IPS-18c (cell line): ENCODE measurements around the gene LTV1.
"Not testable (repeated sequence)": the region's sequence is repeated elsewhere in the genome, so short reads cannot be mapped to it uniquely, and the experiment has no call there.

ENCODE experiments used
- H3K4me3 ChIP-seq: 2 replicates; pipeline ENCODE4 v1.7.0; 2013; ENCODE audit warnings: low read depth, mild to moderate bottlenecking, low read length, moderate library complexity; ENCODE audit not compliant: insufficient read depth
- H3K9me3 ChIP-seq: one replicate; pipeline ENCODE4 v1.6.1; 2013; ENCODE audit warnings: mild to moderate bottlenecking, low read length, moderate library complexity; ENCODE audit not compliant: control insufficient read depth, insufficient read depth

Gene LTV1

DNA sequence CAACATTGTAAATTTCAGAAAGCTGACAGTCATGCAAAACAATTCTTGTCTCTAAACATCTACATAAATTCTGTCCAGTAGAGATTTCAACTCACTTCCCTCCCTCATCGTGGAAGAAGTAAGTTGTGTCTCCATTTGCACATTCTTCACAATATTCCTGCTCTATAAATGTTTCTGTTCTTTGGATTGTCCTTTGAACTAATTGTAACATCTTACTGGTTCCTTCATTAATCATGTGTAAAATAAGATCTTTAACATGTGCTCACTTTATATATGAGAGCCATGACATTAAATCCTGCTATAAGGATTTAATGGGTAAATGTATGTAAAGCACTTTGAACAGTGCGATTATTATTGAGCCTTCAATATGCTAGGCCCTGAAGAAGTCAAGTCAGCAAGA lies 7.0 kb upstream of the LTV1 start:
- Histone ChIP-seq H3K4me3 (no peak overlapping the region), H3K9me3 (no peaks in the 10 kb centered on the region)

DNA sequence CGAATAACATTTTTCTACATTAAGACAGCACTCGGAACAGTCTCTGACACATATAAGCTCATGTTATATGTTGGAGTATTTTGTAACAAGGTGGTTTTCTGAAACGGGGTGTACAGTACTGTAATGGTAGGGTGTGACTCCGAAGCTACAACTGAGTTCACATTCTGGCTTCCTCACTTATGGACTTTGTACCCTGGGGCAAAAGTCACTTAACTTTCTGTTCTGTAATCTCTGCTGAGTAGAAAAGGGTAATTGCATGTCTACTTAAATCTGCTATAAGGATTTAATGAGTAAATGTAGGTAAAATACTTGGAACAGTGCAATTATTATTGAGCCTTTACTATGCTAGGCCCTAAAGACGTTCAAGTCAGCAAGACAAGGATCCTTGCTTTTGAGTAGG lies 4.7 kb upstream of the LTV1 start:
- Histone ChIP-seq H3K4me3 (no peak overlapping the region), H3K9me3 (no peaks in the 10 kb centered on the region)

- no peaks in the 10 kb centered on the region for H3K9me3 ChIP-seq
- H3K4me3 ChIP-seq, result no peak overlapping the region
Measured at GRCh38 chr6:143839196-143839595, 3.9 kb upstream of the LTV1 start.

DNA sequence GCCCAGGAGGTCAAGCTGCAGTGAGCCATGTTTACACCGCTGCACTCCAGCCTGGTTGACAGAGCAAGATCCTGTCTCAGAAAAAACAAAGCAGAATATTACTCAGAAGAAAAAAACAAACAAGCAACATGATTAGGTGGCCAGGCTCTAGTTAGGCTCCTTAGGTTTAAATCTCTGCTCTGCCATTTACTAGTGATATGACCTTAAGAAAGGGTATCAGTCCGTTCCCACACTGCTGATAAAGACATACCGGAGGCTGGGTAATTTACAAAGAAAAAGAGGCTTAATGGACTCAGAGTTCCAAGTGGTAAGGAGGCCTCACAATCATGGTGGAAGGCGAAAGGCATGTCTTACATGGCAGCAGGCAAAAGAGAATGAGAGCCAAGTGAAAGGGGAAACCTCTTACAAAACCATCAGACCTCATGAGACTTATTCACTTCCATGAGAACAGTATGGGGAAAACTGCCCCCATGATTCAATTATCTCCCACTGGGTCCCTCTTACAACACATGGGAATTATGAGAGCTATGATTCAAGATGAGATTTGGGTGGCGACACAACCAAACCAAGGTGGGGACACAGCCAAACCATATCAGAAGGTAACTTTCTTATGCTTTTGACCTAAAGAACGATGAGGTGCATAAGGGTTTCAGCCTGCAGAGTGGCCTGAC lies 2.4 kb upstream of the LTV1 start:
- Histone ChIP-seq H3K9me3 (no peaks in the 10 kb centered on the region), H3K4me3 (no peak overlapping the region)

DNA sequence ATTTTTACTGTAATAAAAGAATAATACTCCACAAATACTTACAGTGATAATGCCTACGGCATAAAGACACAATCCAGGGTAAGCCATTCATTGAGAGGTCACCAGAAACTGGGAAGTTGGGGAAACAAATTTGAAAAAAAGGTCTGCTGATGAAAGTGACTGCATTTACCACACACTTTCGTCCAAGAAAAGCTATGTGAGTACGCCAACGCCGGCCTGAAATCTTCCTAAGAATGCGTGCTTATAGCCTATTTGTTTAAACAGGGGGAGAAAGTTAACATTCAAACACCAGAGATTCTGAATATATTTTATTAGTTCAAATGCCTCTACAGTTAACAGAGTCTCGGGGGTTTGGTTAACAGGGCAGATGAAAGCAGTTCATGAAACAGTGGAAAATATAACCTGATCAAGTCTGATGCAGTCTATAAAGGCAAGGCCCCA lies 657 bp upstream of the LTV1 start:
- no peaks in the 10 kb centered on the region for H3K9me3 ChIP-seq
- peak overlapping the region; percentile 85 for H3K4me3 ChIP-seq

- Histone ChIP-seq H3K4me3 (peak overlapping the region; percentile 85), H3K9me3 (no peaks in the 10 kb centered on the region)
Measured at GRCh38 chr6:143843677-143843999, 500 bp downstream of the LTV1 start.

GRCh38 chr6:143844006-143844405 lies 868 bp downstream of the LTV1 start:
- Histone ChIP-seq H3K4me3 (peak overlapping the region; percentile 85), H3K9me3 (no peaks in the 10 kb centered on the region)

DNA sequence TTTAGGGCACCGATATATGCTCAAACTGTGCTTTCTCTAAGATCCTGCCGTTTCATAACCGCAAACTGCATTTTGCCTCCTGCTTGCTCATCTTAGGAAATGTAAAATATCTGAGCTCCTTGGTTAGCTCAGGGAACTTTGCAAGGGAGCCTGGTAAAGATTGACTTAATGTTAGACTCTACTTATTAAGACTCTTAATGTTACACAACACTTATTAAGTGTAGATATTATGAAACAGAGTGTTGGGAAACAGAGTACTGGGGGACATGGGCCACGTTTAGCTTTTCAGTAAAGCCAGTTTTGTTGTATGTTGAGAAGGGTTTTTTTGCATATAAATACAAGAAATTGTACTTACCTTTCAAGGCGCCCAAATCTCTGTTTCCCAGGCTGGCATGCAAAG lies 1.9 kb downstream of the LTV1 start:
- no peak overlapping the region for H3K4me3 ChIP-seq
- no peaks in the 10 kb centered on the region for H3K9me3 ChIP-seq

DNA sequence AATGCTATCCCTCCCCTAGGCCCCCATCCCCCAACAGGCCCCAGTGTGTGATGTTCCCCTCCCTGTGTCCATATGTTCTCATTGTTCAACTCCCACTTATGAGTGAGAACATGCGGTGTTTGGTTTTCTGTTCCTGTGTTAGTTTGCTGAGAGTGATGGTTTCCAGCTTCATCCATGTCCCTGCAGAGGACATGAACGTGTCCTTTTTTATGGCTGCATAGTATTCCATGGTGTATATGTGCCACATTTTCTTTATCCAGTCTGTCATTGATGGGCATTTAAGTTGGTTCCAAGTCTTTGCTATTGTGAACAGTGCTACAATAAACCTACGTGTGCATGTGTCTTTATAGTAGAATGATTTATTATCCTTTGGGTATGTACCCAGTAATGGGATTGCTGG lies 8.6 kb downstream of the LTV1 start:
- not testable (repeated sequence) for H3K4me3 ChIP-seq, H3K9me3 ChIP-seq

DNA sequence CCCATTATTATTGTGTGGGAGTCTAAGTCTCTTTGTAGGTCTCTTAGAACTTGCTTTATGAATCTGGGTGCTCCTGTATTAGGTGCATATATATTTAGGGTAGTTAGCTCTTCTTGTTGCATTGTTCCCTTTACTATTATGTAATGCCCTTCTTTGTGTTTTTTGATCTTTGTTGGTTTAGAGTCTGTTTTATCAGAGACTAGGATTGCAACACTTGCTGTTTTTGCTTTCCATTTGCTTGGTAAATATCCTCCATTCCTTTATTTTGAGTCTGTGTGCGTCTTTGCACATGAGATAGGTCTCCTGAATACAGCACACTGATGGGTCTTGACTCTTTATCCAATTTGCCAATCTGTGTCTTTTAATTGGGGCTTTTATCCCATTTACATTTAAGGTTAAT lies 11.9 kb downstream of the LTV1 start:
- not testable (repeated sequence) for H3K9me3 ChIP-seq, H3K4me3 ChIP-seq

GRCh38 chr6:143856762-143857161 lies 13.6 kb downstream of the LTV1 start:
- not testable (repeated sequence) for H3K4me3 ChIP-seq, H3K9me3 ChIP-seq

- Histone ChIP-seq H3K4me3 (no peak overlapping the region), H3K9me3 (no peaks in the 10 kb centered on the region)
Measured at GRCh38 chr6:143857651-143858050, 14.5 kb downstream of the LTV1 start.

DNA sequence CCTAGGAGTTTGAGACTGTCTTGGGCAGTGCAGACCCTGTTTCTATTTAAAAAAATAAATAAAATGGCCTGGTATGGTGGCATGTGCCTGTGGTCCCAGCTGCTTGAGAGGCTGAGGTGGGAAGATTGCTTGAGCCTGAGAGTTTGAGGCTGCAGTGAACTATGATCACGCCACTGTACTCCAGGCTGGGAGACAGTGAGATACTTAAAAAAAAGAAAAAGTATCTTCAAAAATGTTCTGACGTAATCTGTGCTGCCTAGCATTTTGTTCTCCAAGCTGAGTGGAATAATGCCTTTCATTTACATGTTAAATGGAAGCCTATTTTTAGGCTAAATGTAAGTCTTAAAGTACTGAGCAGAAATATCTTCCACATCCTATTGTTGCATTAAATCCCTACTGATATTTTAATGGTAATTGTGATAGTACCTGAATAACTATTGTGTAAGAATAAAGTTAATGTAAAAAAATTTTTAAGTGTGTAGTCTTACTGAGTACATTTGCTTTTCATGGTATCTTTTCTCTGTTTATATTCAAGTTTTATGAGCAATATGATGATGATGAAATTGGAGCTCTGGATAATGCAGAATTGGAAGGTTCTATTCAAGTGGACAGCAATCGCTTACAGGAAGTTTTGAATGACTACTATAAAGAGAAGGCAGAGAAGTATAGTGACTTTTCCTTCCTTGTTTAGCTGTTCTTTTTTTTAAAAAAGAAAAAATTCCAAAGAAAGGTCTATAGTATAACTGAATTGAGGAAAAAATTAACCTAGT lies 16.9 kb downstream of the LTV1 start:
- Histone ChIP-seq H3K9me3 (no peaks in the 10 kb centered on the region), H3K4me3 (no peak overlapping the region)

DNA sequence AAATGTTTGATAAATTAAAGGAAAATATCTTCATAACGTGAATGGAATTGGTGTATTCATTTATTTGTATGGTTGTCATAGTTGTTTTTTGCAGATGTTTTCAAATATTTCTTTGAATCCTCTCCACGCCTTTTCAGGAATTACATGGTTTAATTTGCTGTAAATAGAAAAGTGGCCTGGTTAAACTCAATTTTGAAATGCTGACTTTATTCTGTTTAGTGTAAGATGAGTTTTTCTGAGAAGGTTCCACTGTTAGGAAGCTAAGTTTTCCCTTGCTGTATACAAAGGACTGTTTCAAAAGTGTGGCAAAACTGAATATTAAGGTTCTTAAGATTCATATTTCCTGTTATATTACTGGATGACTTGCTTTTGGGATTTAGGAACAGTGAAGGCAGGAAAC lies 20.6 kb downstream of the LTV1 start:
- Histone ChIP-seq H3K4me3 (no peak overlapping the region), H3K9me3 (no peaks in the 10 kb centered on the region)

GRCh38 chr6:143864234-143864633 lies 21.1 kb downstream of the LTV1 start, which contains the start of gene ZC2HC1B:
Gene ZC2HC1B (plus strand): TSS chr6:143864474. CDS start chr6:143864540, 66 bp downstream.
- no peaks in the 10 kb centered on the region for H3K9me3 ChIP-seq
- no peak within 1 kb of the TSS for H3K4me3 ChIP-seq

DNA sequence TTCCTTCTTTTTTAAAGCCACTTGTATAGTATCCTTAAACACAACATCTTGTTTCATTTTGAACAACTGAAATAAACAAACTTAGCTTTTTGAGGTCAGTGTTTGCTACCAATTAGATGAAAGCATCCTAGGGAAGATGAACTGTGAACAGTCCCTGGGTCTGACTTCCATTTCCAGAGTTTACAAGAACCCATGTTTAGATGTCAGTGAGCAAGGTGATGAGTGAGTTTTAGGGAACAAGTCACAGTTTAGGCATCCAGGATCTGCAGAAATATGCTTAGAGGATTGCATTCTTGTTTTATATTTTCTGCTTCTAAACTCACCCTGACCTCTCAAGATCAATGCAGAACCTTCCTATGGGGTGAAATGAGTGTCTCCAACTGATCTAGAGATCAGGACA lies 24.1 kb downstream of the LTV1 start:
- no peak overlapping the region for H3K4me3 ChIP-seq
- H3K9me3 ChIP-seq, result no peaks in the 10 kb centered on the region

GRCh38 chr6:143868808-143869207 lies 25.7 kb downstream of the LTV1 start:
- not testable (repeated sequence) for H3K4me3 ChIP-seq

DNA sequence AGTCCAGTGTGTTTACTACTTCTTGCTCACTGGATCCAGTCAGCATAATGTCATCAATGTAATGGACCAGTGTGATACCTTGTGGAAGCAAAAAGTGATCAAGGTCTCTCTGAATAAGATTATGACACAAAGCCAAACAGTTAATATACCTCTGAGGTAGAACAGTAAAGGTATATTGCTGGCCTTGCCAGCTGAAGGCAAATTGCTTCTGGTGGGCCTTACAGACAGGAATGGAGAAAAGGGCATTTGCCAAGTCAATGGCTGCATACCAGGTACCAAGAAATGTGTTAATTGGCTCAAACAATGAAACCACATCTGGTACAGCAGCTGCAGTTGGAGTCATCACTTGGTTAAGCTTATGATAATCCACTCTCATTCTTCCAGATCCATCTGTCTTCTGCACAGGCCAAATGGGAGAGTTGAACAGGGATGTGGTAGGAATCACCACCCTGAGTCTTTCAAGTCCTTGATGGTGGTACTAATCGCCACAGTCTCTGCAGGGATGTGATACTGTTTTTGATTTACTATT lies 28.1 kb downstream of the LTV1 start:
- H3K9me3 ChIP-seq, H3K4me3 ChIP-seq: not testable (repeated sequence)

More at GRCh38 chr6:143868808-143869207, 25.7 kb downstream of the LTV1 start:
- not testable (repeated sequence) for H3K9me3 ChIP-seq
